Measurements from ENCODE around the gene SLC29A4. TPM values are rescaled to one million over a fixed set of nuclear protein-coding genes. Genes with fewer than 3 reads are reported as not detected.

SLC29A4 gene
- total and polyA plus RNA-seq, 7 donors: 0.77 to 3.7 (median 2.6) TPM

DNA sequence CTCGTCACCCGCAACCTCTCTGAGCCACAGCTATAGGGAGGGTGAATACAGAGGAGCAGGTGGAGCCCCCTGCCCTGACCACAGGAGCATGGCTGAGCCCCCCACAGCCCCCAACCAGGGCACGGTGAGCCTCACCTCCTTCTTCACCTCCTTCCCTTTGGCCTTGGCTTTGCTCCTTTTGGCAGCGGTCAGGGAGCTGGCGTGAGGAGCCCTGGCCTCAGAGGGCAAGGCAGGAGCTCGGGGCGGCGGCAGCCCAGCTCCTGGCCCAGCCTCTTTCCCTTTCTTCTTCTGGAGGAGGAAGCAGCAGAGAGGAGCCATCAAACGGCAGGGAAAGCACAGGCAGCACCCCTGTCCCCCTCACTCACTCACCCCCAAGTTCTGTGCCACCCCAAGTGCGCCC is 42.2 kb downstream of the SLC29A4 start:
- ATAC-seq (no peak), DNase-seq (no peak)
- TF ChIP-seq, protein P1, sequence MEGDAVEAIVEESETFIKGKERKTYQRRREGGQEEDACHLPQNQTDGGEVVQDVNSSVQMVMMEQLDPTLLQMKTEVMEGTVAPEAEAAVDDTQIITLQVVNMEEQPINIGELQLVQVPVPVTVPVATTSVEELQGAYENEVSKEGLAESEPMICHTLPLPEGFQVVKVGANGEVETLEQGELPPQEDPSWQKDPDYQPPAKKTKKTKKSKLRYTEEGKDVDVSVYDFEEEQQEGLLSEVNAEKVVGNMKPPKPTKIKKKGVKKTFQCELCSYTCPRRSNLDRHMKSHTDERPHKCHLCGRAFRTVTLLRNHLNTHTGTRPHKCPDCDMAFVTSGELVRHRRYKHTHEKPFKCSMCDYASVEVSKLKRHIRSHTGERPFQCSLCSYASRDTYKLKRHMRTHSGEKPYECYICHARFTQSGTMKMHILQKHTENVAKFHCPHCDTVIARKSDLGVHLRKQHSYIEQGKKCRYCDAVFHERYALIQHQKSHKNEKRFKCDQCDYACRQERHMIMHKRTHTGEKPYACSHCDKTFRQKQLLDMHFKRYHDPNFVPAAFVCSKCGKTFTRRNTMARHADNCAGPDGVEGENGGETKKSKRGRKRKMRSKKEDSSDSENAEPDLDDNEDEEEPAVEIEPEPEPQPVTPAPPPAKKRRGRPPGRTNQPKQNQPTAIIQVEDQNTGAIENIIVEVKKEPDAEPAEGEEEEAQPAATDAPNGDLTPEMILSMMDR (IDR thresholded peaks at IDR 0.05): no peak
- Histone ChIP-seq H3K27me3 (ENCODE audit: insufficient read depth in 3 of 3, low read length in 2 of 3) (no peaks in the 10 kb centered on the region), H3K27ac (no peak overlapping the region), H3K4me1 (no peaks in the 10 kb centered on the region), H3K9me3 (no peaks in the 10 kb centered on the region), H3K4me3 (no peak overlapping the region), H3K36me3 (ENCODE audit: insufficient read depth in 1 of 2, low read depth in 1 of 2) (peaks cover 3 to 75% of the 10 kb centered on the region in 2 donors)
- 93 to 98% (median 95%) methylated on average over 9 to 10 of the region's 10 CpGs for WGBS, 3 donors
- intact Hi-C loops (cut with DNase I): no loop called here

- intact Hi-C loops (cut with DNase I): no loop called here
Observed at GRCh38 chr7:5330288-5330687, 47.5 kb downstream of the SLC29A4 start.

GRCh38 chr7:5332579-5332978 is 49.8 kb downstream of the SLC29A4 start:
- intact Hi-C loops (cut with DNase I): no loop called here
- Histone ChIP-seq H3K4me3 (no peak overlapping the region), H3K9me3 (no peaks in the 10 kb centered on the region), H3K4me1 (no peaks in the 10 kb centered on the region), H3K27ac (no peak overlapping the region), H3K27me3 (ENCODE audit: insufficient read depth in 3 of 3, low read length in 2 of 3) (no peaks in the 10 kb centered on the region), H3K36me3 (ENCODE audit: insufficient read depth in 1 of 2, low read depth in 1 of 2) (peaks cover 0 to 81% of the 10 kb centered on the region in 2 donors)
- DNase-seq: no peak
- ATAC-seq: peak in 1 of 4 donors; percentile 40
- TF ChIP-seq, protein P1 (IDR thresholded peaks at IDR 0.05): no peak
- 87 to 90% (median 88%) methylated on average over 35 to 43 of the region's 43 CpGs for WGBS, 3 donors

More at GRCh38 chr7:5330288-5330687, 47.5 kb downstream of the SLC29A4 start:
- Histone ChIP-seq H3K4me3 (no peak overlapping the region), H3K27me3 (ENCODE audit: insufficient read depth in 3 of 3, low read length in 2 of 3) (no peaks in the 10 kb centered on the region), H3K9me3 (no peaks in the 10 kb centered on the region), H3K4me1 (no peaks in the 10 kb centered on the region), H3K36me3 (ENCODE audit: insufficient read depth in 1 of 2, low read depth in 1 of 2) (peaks cover 0 to 72% of the 10 kb centered on the region in 2 donors), H3K27ac (no peak overlapping the region)
- ATAC-seq (no peak), DNase-seq (no peak)
- TF ChIP-seq, protein P1 (IDR thresholded peaks at IDR 0.05): no peak
- WGBS, 3 donors: 94 to 99% (median 98%) methylated on average over 3 of the region's 3 CpGs

DNA sequence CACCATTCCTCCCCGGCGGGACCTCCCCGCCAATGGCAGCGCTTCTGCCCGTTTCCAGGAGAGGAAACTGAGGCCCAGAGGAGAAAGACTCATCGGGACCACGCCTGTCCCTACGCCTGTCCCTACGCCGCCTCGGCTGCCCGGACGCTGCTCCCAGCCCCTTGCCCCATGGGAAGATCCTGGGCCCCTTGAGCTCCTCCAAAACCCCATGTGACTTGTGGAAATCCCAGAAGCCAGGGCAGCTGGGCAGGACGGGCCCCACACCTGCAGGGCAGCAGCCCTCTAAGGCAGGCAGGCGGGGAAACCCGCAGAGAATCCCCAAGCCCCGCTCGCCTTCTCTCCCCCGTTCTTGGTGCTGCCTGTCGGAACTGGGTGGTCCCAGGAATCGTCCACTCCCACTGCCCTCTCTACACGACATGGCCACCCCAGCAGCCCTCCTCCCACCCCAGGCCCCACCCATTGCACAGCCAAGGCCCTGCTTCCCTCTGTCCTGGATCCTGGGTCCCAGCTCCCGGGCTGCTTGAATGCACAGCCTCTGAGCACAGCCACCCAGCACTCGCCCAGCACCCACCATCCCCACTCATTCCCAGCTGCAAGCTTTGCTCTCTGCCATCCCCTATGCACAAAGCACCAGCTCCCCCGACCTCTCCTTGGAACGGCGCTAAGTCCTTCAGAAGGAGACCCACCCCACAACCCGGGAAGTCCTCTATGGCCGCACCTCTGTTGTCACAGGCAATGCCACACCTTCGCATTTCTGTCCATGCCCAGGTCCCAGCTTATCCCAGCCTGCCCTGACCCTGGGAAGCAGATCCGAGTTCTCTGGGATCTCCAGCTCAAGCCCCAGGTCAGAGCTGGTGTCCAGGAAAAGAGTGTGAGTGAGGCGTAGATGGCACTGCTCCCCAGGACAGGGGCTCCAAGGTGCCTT is 50.6 kb downstream of the SLC29A4 start:
- ATAC-seq (no peak), DNase-seq (no peak)
- intact Hi-C loops (cut with DNase I): no loop called here
- TF ChIP-seq, protein P1 (IDR thresholded peaks at IDR 0.05): no peak
- H3K36me3 ChIP-seq (ENCODE audit: insufficient read depth in 1 of 2, low read depth in 1 of 2): peaks cover 0 to 80% of the 10 kb centered on the region in 2 donors
- H3K4me3 ChIP-seq: no peak overlapping the region
- no peaks in the 10 kb centered on the region for H3K9me3 ChIP-seq
- H3K4me1 ChIP-seq: no peaks in the 10 kb centered on the region
- no peak overlapping the region for H3K27ac ChIP-seq
- no peaks in the 10 kb centered on the region for H3K27me3 ChIP-seq (ENCODE audit: insufficient read depth in 3 of 3, low read length in 2 of 3)
- WGBS, 3 donors: 89 to 95% (median 90%) methylated on average over 27 to 31 of the region's 32 CpGs
